Esophagus squamous epithelium (tissue), 5 donors: Measurements from ENCODE around the gene CCDC93. TPM values are rescaled to one million over a fixed set of nuclear protein-coding genes. Genes with fewer than 3 reads are reported as not detected.
"Not testable (repeated sequence)": the region's sequence is repeated elsewhere in the genome, so short reads cannot be mapped to it uniquely, and the experiment has no call there.

Source experiments
- DNase-seq: peaks from one replicate; lab custom pipeline; 2025; lab: John Stamatoyannopoulos, UW
- H3K27ac ChIP-seq, 4 donors: fragments of 200-600 bp; sonication (generic); one replicate each; pipeline ENCODE4 v1.5.1; 2016 to 2019; ENCODE audit warnings: mild to moderate bottlenecking in 1 of 4
- H3K27me3 ChIP-seq, 4 donors: fragments of 200-600 bp; sonication (generic); 1 replicate in 3 of 4; 2 replicates in 1 of 4; pipeline versions ENCODE4 v1.5.1 to v1.6.0; 2017 to 2021; ENCODE audit warnings: antibody characterized with exemption in 1 of 4
- H3K36me3 ChIP-seq, 3 donors: fragments of 200-600 bp; sonication (generic); one replicate each; pipeline ENCODE4 v1.5.1; 2016 to 2019
- H3K4me1 ChIP-seq, 3 donors: fragments of 200-600 bp; sonication (generic); one replicate each; pipeline ENCODE4 v1.5.1; 2017 to 2019
- H3K4me3 ChIP-seq, 4 donors: fragments of 200-600 bp; sonication (generic); 1 replicate in 3 of 4; 2 replicates in 1 of 4; pipeline ENCODE4 v1.5.1; 2016 to 2019; ENCODE audit warnings: mild to moderate bottlenecking in 2 of 4, moderate library complexity in 1 of 4
- H3K9me3 ChIP-seq, 3 donors: fragments of 200-600 bp; sonication (generic); one replicate each; pipeline ENCODE4 v1.5.1; 2016 to 2019
- POLR2A ChIP-seq, 4 donors: fragments of 450-650 bp; IDR thresholded peaks; one replicate each; pipeline ENCODE4 v1.6.1; 2017; ENCODE audit warnings: antibody characterized with exemption in 4 of 4, mild to moderate bottlenecking in 4 of 4, moderate library complexity in 3 of 4
- WGBS, 2 donors: methylation state at CpG; one replicate each; pipeline ENCODE4 v1.1.5; 2018; 5-methylcytosine and 5-hydroxymethylcytosine counted together
- intact Hi-C: fragments of 100-400 bp; cut with DNase I; formaldehyde crosslinking; loops from one replicate; pipeline ENCODE4 v1.15.0; 2022
- total RNA-seq, 4 donors: library from RNA; depleted of rRNA; stranded (reverse); fragments of >200 nt; gene quantifications; one replicate each; pipeline ENCODE4 v1.1.0, GENCODE V29; 2016
- TF ChIP-seq, protein P1 (sequence below), 6 experiments: fragments of 450-650 bp in 4 of 6; fragments of 200-600 bp in 2 of 6; sonication (generic) in 2 of 6; IDR thresholded peaks; one replicate each; pipeline ENCODE4 v1.5.1; 2016 to 2019; ENCODE audit warnings: antibody characterized with exemption in 6 of 6, mild to moderate bottlenecking in 4 of 6, moderate library complexity in 4 of 6
- donor health status: DM: yes; HTN: yes; CAD: no.

CCDC93 gene
- total RNA-seq, 4 donors from 2014 or later, result 10.6 to 20.4 (median 17.2) TPM

DNA sequence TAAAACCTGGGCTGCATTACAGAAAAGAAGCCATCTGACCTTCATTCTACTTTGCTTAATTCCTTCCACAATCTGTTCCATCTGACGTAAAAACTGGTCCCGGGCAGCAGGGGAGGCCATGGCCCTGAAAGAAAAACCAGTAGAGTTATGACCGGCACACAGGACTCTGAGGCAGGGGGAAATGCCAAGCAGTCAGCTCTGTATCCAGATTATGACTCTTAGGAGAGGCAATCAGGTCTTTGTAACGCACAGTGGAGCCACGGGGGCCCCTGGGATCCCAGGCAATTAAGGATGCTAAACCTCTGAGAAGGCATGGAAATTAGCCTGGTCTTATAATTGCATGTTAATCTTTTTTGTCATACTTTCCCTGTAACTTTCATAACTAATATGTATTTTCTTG lies 78.4 kb downstream of the CCDC93 start:
- TF ChIP-seq POLR2A (IDR thresholded peaks at IDR 0.05), result no peak
- TF ChIP-seq, protein P1, sequence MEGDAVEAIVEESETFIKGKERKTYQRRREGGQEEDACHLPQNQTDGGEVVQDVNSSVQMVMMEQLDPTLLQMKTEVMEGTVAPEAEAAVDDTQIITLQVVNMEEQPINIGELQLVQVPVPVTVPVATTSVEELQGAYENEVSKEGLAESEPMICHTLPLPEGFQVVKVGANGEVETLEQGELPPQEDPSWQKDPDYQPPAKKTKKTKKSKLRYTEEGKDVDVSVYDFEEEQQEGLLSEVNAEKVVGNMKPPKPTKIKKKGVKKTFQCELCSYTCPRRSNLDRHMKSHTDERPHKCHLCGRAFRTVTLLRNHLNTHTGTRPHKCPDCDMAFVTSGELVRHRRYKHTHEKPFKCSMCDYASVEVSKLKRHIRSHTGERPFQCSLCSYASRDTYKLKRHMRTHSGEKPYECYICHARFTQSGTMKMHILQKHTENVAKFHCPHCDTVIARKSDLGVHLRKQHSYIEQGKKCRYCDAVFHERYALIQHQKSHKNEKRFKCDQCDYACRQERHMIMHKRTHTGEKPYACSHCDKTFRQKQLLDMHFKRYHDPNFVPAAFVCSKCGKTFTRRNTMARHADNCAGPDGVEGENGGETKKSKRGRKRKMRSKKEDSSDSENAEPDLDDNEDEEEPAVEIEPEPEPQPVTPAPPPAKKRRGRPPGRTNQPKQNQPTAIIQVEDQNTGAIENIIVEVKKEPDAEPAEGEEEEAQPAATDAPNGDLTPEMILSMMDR (IDR thresholded peaks at IDR 0.05), result no peak
- H3K27ac ChIP-seq, result no peak overlapping the region
- 94 to 100% methylated on average over 3 of the region's 5 CpGs for WGBS, 2 donors
- no peaks in the 10 kb centered on the region for H3K4me1 ChIP-seq
- intact Hi-C loops, result no loop called here
- H3K4me3 ChIP-seq, result no peak overlapping the region
- H3K27me3 ChIP-seq, result no peaks in the 10 kb centered on the region
- DNase-seq, result no peak
- peaks cover 8 to 100% (median 51%) of the 10 kb centered on the region in 3 donors for H3K36me3 ChIP-seq
- H3K9me3 ChIP-seq, result no peaks in the 10 kb centered on the region

DNA sequence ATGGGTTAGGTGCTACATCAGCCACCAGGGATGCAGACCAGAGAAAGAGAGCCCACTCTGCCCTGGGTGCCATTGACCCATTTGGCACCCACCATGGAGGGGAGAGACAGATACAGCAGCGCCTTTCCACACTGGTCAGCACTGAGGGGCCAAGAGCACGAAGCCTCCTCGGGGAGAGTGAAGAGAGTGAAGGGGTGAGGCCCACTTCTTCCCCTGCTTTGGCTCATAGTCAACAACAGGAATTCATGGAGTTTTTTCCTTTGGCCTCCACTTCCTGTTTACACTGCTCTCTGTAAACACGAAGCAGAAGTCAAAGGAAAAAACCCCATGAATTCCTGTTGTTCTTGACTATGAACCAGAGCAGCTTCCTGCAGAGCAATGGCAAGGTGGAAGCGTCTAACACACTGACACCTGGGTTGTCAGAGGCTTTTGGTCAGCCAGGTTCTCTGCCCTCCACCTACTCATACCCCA lies 80.0 kb downstream of the CCDC93 start:
- 66 to 68% methylated on average over 3 to 5 of the region's 5 CpGs for WGBS, 2 donors
- Histone ChIP-seq H3K27ac (no peak overlapping the region), H3K36me3 (peaks cover 8 to 100% (median 51%) of the 10 kb centered on the region in 3 donors), H3K4me3 (no peak overlapping the region), H3K4me1 (no peaks in the 10 kb centered on the region), H3K9me3 (no peaks in the 10 kb centered on the region), H3K27me3 (no peaks in the 10 kb centered on the region)
- DNase-seq, result no peak
- TF ChIP-seq POLR2A (IDR thresholded peaks at IDR 0.05), result no peak
- TF ChIP-seq, protein P1 (IDR thresholded peaks at IDR 0.05), result no peak
- intact Hi-C loops, result no loop called here

DNA sequence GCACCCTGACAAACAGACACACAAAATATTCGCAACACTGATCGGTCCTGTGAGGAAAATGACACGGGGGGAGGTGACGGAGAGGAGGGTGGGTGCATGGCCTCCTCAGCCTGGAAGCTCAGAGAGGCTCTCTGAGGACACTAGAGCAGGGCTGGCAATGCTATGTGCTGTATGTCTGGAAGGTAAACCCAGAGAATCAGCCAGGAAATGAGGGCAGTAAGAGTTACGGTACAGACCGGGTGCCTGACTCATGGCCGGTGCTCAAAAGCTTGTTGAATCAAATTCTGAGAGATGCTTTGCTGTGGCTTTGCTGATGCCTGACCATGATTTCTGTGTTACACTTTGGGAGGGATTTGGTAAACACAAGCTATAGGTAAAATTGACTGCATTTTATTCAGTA lies 81.9 kb downstream of the CCDC93 start:
- 92 to 97% methylated on average over 7 of the region's 7 CpGs for WGBS, 2 donors

DNA sequence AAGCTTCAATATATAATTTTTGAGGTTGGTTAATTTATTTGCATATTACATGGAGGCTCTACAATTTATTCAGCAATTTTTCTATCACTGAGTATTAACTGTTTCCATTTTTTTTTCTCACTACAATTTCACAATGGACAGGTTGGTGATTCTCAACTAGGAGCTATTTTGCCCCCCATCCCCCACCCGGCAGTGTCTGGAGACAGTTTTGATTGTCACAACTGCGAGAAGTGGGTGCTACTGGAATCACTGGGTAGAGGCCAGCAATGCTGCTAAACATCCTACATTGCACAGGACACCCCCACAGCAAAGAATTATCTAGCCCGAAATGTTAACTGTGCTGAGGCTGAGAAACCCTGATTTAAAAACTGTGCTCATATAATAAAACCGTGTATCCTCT lies 82.6 kb downstream of the CCDC93 start:
- TF ChIP-seq, protein P1 (IDR thresholded peaks at IDR 0.05), result no peak
- TF ChIP-seq POLR2A (IDR thresholded peaks at IDR 0.05), result no peak
- H3K27me3 ChIP-seq, result no peaks in the 10 kb centered on the region
- no peaks in the 10 kb centered on the region for H3K4me1 ChIP-seq
- DNase-seq, result no peak
- 85 to 93% methylated on average over 4 of the region's 4 CpGs for WGBS, 2 donors
- H3K4me3 ChIP-seq, result no peak overlapping the region
- H3K9me3 ChIP-seq, result no peaks in the 10 kb centered on the region
- peaks cover 8 to 96% (median 38%) of the 10 kb centered on the region in 3 donors for H3K36me3 ChIP-seq
- no peak overlapping the region for H3K27ac ChIP-seq
- intact Hi-C loops, result no loop called here

More for the DNA sequence above, 81.9 kb downstream of the CCDC93 start:
- no peaks in the 10 kb centered on the region for H3K4me1 ChIP-seq
- peaks cover 8 to 100% (median 40%) of the 10 kb centered on the region in 3 donors for H3K36me3 ChIP-seq
- no peak overlapping the region for H3K27ac ChIP-seq
- no peaks in the 10 kb centered on the region for H3K9me3 ChIP-seq
- H3K4me3 ChIP-seq, result no peak overlapping the region
- intact Hi-C loops, result no loop called here
- no peaks in the 10 kb centered on the region for H3K27me3 ChIP-seq
- TF ChIP-seq POLR2A (IDR thresholded peaks at IDR 0.05), result no peak
- TF ChIP-seq, protein P1 (IDR thresholded peaks at IDR 0.05), result no peak
- DNase-seq, result no peak

DNA sequence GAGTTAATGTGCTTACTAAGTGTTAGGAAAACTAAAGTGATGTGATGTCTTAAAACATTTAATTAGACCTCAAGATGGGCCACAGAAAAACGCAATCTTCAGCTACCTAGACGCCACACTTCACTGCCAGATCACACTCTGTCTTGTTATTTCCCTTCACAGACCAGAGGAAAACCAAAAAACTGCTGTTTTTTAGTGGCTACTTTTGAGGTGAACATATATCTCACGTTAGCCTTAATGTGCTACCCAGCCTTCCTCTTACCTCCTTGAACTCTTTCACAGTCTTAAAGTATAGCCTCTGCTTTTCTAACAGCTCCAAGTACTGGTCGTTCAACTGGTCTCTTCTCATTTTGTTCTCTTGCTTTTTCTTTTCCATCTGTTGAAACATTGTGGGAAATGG lies 83.1 kb downstream of the CCDC93 start:
- WGBS, 2 donors, result 81 to 89% methylated on average over 4 of the region's 4 CpGs
- intact Hi-C loops, result no loop called here
- H3K9me3 ChIP-seq, result no peaks in the 10 kb centered on the region
- H3K27me3 ChIP-seq, result no peaks in the 10 kb centered on the region
- no peak overlapping the region for H3K4me3 ChIP-seq
- H3K4me1 ChIP-seq, result no peaks in the 10 kb centered on the region
- H3K36me3 ChIP-seq, result peaks cover 8 to 92% (median 38%) of the 10 kb centered on the region in 3 donors
- TF ChIP-seq, protein P1 (IDR thresholded peaks at IDR 0.05), result no peak
- TF ChIP-seq POLR2A (IDR thresholded peaks at IDR 0.05), result no peak
- no peak overlapping the region for H3K27ac ChIP-seq
- no peak for DNase-seq

DNA sequence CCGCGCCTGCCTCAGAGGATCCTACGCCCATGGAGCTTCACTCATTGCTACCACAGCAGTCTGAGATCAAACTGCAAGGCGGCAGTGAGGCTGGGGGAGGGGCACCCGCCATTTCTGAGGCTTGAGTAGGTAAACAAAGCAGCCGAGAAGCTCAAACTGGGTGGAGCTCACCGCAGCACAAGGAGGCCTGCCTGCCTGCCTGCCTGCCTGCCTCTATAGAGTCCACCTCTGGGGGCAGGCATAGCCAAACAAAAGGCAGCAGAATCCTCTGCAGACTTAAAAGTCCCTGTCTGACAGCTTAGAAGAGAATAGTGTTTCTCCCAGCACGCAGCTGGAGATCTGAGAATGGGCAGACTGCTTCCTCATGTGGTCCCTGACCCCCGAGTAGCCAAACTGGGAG lies 90.4 kb downstream of the CCDC93 start:
- H3K36me3 ChIP-seq, result peaks cover 0 to 92% (median 21%) of the 10 kb centered on the region in 3 donors
- H3K27ac ChIP-seq, H3K9me3 ChIP-seq, intact Hi-C loops, H3K4me1 ChIP-seq, DNase-seq, H3K27me3 ChIP-seq, H3K4me3 ChIP-seq: not testable (repeated sequence)
- 80 to 87% methylated on average over 2 to 4 of the region's 9 CpGs for WGBS, 2 donors
